HG02938 (cell line): ENCODE data around the gene SLC35C1.

Experiments
- ATAC-seq: cut with Tn5 transposase; IDR thresholded peaks from one replicate; pipeline ENCODE4 v1.9.1; 2021; ENCODE audit warnings: mild to moderate bottlenecking, moderate library complexity; ENCODE audit not compliant: unreplicated experiment

SLC35C1 gene

DNA sequence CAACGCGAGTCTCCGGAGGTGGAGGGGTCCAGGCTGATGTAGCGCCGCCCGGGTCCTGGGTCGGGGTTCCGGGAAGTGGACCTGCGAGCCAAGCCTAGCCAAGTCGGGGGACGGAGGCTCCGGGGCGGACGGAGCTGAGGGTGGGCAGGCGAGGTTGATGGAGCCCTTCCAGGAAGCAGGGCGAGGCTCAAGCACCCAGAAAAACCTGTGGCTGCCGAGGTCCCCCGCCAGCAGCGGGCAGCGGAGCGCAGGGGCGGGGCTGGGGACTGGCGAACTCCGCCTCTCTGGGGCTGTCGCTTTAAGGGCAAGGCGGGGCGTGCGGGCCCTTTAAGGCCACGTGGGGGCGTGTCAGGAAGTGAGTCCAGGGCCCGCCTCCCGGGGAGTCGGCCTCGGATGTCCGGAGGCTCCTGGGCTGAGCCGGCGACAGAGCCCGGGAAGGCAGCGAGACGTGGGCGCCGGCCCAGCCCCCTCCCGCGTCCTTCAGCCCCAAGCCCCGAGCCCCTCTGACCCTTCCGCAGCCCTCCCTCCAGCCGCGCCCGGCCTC is at the start of gene SLC35C1:
Gene SLC35C1, plus strand, starts transcription at position 389 of the 544 bp plus-strand sequence. CDS start 653 bp downstream, outside the sequence.
- peak; percentile 94 for ATAC-seq

DNA sequence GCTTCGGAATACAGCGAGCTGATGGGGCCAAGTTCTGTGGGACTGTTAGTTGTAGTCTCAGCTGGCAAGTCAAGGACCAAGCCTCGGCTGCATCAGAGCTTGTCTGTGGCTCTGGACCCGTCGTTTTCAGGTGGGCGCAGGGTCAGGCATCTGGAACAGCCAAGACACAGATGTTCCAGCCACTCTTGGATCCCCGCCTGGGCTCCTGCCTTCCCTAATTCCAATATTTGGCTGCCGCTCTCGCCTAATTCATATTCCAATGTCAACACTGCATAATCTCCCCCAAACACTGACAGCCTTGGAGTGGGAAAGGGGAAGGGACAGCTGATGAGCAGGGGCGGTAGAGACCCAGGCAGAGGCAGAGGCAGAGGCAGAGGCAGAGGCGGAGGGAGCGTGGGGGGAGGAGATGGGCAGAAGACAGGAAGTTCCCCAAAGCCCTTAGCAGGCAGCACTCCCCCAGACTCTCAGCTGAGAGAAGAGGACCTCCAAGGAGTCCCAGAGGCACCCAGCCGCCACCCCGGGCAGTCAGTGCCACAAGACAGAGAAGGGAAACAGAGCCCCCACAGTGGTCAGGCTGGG is 49.6 kb upstream of the SLC35C1 start:
- ATAC-seq: no peak

DNA sequence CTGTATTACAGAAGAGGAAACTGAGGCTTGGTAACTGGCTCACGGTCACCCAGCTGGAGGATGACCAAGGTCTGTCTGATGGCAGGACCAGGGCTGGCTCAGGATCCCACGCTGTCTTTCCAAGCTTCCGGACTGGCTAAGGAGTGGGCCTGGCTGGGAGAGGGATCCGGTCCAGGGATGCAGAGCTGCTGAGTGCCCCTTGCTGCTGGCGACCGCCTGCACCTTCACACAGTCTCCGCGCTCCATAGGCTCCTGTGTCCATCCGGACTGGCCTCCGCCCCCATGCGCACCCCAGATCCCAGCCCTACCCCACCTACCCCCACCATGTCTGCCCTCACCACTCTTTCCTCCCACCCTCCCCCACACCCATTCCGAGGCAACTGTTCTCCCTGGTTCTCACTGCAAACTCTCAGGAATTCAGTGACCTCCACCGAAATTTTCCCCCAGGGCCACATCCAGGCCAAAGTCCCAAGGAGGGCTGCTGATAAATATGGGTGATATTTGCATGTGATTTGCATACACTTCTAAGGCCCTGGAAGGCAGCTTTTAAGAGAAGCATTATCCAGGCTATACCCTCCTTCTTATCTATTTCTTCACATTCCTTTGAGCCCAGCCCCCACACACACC is 48.5 kb upstream of the SLC35C1 start:
- no peak for ATAC-seq

DNA sequence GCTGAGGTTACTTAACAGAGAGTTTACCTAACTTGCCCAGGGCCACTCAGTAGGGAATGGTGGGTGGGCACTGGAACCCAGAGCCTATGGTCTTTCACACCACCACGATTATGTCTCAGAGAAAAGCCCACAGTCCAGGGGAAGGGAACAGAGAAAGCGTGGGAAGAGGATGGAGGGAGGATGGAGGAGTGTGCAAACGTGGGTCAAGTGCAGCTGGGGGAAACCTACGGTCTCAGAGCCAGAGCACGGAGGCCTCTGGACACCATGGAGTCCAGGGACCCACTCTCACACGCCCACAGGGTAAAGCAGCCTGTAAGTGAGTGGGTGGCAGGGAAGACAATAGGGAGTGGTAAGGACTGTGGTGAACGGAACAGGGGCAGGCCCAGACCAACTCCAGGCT is 47.3 kb upstream of the SLC35C1 start:
- no peak for ATAC-seq

DNA sequence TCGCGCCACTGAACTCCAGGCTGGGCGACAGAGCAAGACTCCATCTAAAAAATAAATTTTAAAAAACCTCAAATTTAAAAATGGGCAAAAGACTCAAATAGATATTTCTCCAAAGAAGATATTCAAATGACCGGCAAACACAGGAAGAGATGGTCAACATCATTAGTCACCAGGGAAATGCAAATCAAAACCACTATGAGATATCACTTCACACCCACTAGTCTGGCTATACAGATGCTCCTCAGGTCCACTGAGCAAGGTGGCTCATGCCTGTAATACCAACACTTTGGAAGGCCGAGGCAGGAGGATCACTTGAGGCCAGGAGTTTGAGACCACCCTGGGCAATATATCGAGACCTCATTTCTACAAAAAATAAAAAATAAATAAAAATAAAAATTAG is 43.3 kb upstream of the SLC35C1 start:
- no peak for ATAC-seq

DNA sequence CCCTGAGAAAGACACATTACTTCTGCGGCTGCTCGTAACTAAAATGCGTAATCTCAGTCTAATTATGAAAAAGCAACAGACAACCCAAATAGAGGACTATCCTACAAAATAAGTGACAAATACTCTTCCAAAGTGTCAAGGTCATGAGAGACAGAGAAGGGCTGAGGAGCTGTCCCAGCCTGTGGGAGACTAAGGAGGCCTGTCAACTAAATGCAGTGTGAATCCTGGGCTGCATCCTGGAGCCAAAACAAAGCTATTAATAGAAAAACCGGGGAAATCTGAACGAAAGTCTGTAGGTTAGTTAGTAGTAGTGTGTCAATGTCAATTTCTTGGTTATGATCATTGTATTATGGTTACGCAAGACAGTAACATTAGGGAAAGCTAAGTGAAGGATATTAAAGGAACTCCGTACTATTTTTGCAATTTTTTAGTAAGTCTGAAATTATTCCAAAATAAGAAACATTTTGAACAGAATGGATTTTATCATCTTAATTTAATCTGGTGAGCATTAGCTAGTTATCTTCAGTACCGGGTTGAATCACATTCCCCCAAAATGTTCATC is 39.8 kb upstream of the SLC35C1 start:
- no peak for ATAC-seq

DNA sequence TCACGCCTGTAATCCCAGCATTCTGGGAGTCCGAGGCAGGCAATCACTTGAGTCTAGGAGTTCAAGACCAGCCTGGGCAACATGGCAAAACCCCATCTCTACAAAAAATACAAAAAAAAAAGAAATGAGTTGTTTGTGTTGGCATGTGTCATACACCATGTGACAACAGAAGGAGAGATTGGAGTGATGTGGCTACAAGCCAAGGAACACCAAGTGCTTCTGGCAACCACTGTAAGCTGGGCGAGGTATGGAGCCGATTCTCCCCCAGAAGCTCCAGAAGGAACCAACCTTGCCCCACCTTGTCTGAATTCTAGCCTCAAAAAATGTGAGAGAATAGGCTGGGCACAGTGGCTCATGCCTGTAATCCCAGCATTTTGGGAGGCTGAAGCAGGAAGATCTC is 39.1 kb upstream of the SLC35C1 start:
- no peak for ATAC-seq

DNA sequence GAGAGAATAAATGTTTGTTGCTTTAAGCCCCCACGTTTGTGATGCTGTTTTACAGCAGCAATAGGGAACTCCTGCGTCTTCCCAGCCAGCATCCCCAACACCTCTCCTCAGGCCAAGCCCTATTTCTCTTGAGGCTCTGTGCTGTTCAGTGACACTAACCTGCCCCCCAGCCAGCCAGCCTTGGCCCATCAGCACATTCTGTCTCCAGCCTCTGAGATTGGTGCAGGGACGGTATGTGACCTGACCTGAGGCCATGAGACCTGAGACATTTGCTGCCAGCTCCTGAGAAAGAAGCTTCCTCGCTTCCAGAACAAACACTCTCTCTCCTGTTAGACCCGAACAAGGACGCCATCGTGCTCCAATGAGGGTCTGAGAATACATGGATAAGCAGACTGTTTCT is 38.5 kb upstream of the SLC35C1 start:
- ATAC-seq: no peak

DNA sequence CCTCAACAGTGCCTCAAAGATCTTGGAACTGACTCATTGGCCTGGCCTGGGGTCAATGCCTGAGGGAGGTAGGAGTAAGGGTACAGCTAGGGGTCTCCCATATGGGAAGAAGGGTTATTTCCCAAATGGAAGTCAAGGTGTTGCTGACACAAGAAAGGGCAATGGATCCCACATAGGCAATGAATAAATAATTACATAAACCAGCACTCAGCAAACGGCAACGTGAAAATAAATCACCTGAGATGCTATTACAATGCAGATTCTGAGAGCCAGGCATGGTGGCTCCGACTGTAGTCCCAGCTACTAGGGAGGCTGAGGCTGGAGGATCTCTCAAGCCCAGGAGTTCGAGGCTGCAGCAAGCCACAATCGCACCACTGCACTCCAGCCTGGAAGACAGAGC is 36.5 kb upstream of the SLC35C1 start:
- no peak for ATAC-seq

DNA sequence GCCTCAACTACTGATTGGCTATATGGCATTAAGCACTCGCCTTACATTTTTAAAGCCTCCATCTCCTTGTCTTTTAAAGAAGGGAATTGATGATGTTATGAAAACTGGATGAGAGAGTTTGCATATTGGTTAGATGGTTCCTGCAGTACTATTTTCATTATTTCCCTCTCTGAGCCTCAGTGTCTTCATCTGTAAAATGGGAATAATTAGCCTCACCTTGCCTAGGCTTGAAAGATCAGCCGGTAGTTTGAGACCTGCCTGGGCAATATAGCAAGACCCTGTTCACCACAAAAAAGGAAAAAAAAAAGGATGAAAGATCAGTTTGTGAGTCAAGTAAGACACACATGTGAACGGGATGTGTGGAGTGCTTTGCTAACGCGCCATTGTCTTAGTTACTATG is 35.0 kb upstream of the SLC35C1 start:
- ATAC-seq: no peak

DNA sequence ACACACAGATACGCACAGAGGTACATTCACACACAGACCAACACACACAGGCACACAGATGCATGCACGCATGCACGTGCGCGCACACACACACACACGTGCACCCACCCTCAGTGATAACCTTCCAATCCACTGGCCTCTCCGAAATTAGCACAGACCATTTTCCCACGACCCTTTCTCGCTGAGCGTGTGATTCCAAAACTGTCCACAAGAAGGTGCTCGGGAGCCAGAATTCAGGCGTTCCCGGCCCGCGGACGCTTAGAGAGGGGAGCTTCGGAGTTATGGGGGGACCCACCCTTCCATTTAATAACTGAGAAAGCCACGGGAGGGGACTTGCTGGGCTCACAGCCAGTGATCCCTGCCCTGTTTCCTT is 33.8 kb upstream of the SLC35C1 start:
- peak; percentile 41 for ATAC-seq

DNA sequence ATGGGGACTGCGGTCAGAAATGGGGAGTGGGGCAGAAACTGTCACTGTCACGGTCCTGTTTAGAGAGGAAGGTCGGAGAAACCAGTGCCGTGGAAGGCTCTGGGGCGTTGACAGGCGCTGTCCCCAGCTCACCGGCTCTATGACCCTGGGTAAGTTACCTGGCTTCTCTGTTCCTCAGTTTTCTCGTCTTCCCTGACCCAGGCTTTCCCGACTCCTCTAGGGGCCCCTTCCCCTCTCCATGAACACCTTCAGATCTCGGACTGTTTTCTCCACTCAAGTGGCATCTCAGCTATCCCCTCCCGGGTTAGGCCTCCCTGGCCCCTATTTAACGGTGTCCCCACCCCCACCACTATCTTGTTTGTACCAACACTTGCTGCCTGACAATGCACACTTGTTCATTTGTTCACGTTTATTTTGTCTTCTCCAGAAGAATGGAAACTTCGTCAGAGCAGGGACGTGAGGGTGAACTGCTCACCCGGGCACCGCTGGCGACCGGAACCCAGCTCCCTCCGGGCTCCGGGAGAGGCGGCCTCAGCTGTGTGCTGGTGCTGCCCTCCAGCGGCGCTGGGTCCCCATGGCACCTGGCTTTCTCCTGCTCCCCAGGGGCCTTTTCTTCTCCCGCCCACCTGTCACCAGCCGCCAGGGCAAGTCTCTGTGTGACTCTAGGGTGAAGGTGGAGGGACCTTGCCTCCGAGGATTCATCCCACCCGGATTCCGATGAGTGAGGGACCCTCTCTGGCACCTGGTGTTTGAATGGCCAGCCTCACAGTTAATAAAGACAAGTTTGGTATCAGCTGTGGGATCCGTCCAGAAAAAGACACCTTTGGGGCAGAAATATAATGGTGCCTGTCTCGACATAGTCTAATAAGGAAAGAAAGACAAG is 33.1 kb upstream of the SLC35C1 start:
- ATAC-seq: peak; percentile 71

DNA sequence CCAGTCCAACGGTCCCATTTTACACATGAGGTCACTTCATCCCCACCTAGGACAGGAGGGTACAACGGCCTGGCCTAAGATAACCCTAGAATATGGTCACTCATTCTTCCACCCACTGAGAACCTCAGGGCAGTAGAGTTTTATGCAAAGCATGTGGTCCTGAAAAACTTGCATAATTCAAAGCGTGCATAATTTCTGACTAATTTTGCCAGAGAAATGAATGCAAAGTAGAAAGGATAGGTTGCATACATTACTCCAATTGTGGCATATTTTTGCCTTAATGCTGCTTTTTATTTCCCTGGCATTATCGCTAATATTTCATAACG is 32.5 kb upstream of the SLC35C1 start:
- peak; percentile 7 for ATAC-seq

DNA sequence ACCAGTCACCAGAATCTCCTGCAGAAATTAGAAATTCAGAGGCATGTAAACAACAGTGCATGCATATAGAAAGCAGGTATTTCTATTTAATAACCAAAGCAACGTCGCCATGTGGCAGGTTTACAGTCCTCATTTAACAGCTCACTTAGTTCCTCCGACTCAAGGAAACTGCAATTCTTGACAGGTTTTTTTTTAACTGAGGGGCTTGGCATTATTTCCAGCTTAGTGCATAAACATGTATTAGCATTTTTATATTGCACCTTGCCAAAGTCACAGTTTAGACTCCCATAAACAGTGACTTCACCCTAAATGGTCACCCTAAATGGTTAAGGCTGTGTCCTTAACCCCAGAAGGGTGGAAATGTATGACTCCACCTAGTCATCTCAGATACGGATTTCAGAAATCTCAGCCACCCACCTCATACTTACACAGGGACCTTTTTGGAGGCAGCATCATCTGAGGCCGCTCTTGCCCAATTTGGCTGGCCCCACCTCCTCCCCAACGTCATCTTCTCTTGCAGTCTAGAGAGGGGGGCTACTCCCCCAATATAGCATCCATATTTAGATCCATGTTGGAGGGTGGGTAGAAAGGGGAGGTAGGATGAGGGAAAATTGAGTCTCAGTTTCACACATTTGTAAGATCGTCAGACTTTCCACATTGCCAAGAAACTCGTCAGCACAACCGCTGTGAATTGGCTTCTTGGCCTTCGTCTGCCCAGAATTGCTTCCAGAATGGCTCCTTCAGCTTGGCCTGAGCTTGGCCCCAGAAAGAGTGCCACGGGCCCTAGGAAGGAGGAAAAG is 31.8 kb upstream of the SLC35C1 start:
- ATAC-seq: no peak

DNA sequence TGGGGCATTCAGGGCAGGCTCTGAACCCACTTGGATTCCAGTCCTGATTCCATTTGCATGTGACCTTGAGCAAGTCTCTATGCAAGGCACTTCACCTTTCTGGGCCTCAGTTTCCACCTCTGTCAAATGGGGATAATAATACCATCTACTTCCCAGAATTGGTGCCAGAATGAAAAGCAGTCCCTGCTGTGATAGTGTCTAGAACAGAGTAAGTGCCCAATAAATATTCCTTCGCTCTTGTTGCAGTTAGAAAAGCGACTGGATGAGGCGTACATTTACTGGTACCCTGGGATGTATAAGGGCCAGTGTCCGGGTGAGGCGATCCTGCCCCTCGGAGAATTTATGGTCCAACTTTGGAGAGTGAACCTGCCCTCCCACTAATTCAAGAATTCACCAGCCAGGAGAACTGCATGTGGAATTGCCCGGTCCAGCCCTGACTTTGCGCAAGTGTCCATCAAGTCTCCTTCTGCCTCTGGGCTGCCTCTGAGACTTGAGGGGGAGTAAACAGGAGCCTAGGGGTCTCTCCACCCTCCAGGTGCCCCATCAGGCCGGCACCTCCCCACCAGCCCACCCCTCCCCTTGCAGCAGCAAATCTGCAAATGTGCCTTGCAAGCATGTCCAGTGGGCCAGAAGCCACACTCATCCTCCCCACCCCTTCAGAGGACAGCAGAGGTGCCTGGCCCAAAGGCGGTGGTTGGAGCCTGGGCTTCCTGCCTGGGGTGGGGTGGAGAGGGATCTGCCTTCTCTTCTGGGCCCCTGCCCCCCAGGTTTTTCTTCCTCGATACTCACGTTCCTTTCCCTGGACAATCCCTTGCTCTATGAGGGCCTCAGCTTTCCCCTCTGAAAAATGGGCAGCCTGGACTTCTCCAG is 30.9 kb upstream of the SLC35C1 start:
- no peak for ATAC-seq

DNA sequence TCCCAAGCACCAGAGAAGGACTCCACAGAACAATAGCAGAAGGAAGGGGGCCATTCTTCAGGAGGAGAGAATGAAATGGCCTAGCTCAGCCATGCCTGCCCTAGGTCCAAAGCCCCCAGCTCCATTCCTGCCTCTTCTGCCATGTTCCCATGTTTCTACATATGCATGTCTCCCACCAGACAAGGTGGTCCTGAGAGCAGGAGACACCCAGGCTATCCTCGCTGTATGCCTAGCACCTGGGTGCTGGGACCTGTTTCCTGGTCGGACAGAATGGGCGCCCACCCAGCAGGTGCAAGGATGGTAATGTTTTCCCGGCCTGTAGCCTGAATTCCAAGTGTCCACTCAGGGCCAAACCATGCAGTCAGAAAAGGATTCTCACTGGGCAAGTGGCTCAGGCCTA is 30.2 kb upstream of the SLC35C1 start:
- no peak for ATAC-seq

DNA sequence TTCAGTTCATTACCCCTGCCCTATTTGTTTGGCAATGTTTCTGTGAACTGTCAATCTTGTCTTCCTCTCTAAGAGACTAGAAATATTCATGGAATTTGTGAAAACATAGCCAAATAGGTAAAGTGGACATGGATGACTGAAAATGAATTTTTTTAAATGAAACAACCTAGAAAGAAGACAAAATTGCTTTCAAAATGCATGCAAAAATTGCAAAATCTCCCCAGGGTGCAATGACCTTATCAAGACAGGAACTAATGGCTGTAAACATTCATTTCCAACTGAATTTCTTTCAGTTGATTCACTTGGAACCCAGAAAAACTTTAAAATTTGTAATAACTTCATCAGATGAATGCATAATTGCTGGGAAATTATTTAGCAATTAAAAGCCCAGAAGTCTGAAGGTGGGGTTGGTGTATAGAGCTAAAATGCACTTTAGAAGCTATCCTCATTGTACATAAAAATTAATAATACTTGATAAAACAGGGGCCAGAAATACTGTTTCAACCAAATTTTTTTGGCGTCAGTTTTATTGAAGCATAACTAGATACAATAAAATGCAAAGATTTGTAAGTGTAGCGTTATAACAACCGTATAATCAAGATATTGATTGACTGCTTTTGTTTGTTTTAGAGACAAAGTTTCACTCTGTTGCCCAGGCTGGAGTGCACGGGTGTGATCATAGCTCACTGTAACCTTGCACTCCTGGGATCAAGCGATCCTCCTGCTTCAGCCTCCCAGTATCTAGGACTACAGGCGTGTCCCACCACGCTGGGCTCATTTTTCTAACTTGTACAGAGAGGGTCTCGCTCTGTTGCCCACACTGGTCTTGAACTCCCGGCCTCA is 27.6 kb upstream of the SLC35C1 start:
- no peak for ATAC-seq

DNA sequence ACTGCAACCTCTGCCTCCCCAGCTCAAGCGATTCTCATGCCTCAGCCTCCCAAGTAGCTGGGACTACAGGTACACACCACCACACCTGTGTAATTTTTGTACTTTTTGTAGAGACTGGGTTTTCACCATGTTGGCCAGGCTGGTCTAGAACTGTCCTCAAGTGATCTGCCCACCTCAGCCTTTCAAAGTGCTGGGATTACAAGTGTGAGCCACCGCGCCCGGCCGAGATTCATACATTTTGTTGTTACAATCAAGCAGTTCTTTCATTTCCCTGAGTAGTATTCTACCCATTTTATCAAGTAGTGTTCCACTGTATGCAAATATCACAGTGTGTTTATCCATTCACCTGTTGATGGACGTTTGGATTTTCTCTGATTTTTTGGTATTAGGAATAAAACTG is 26.6 kb upstream of the SLC35C1 start:
- no peak for ATAC-seq

DNA sequence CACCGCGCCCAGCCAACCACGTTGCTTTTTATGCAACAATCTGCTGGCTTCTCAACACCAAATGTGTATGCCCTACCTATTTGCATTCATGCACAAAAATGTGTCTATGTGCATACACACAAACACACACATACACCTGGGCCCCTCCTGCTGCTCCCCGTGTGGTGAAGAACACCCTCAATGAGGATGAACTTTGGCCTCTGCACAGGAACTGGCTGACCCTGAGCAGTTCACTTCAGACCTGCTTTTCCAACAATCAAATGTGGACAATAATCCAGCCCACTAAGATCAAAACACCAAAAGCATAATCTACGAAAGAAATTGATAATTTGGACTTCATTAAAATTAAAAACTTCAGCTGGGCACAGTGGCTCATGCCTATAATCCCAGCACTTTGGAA is 25.3 kb upstream of the SLC35C1 start:
- no peak for ATAC-seq
